ENCODE results near the gene ADCK2.
"Not testable (repeated sequence)": the region's sequence is repeated elsewhere in the genome, so short reads cannot be mapped to it uniquely, and the experiment has no call there.

ADCK2 gene

GRCh38 chr7:140696680-140697446, 24.1 kb downstream of the ADCK2 start, which contains the start of gene NDUFB2:
NDUFB2 (plus strand) TSS chr7:140696708; CDS start chr7:140696745, 37 bp downstream.
- peak; percentile 97 for DNase-seq

GRCh38 chr7:140697447-140698143, 24.9 kb downstream of the ADCK2 start:
- DNase-seq = no peak

GRCh38 chr7:140698477-140698876, 25.7 kb downstream of the ADCK2 start:
- no peak for DNase-seq

- DNase-seq = no peak
Measured at GRCh38 chr7:140702774-140703173, 30.0 kb downstream of the ADCK2 start.

- no peak for DNase-seq
Measured at GRCh38 chr7:140704205-140704604, 31.5 kb downstream of the ADCK2 start.

- no peak for DNase-seq
Measured at GRCh38 chr7:140707132-140707531, 34.4 kb downstream of the ADCK2 start.

- DNase-seq = not testable (repeated sequence)
Measured at GRCh38 chr7:140708764-140709163, 36.0 kb downstream of the ADCK2 start.

- DNase-seq = not testable (repeated sequence)
Measured at GRCh38 chr7:140712392-140712791, 39.6 kb downstream of the ADCK2 start.

GRCh38 chr7:140714331-140715040, 41.7 kb downstream of the ADCK2 start:
- DNase-seq = no peak

GRCh38 chr7:140719721-140720120, 47.0 kb downstream of the ADCK2 start:
- DNase-seq = no peak

GRCh38 chr7:140722254-140722653, 49.5 kb downstream of the ADCK2 start:
- DNase-seq = no peak

GRCh38 chr7:140723006-140723405, 50.3 kb downstream of the ADCK2 start:
- DNase-seq = no peak

- DNase-seq = no peak
Measured at GRCh38 chr7:140723574-140723973, 50.8 kb downstream of the ADCK2 start.

- no peak for DNase-seq
Measured at GRCh38 chr7:140724706-140725105, 52.0 kb downstream of the ADCK2 start.

- no peak for DNase-seq
Measured at GRCh38 chr7:140726281-140726680, 53.5 kb downstream of the ADCK2 start.

- DNase-seq = no peak
Measured at GRCh38 chr7:140732416-140732815, 59.7 kb downstream of the ADCK2 start.

- no peak for DNase-seq
Measured at GRCh38 chr7:140734096-140734495, 61.4 kb downstream of the ADCK2 start.

- no peak for DNase-seq
Measured at GRCh38 chr7:140734729-140735128, 62.0 kb downstream of the ADCK2 start.

- DNase-seq = no peak
Measured at GRCh38 chr7:140738280-140738679, 65.5 kb downstream of the ADCK2 start.

- DNase-seq = not testable (repeated sequence)
Measured at GRCh38 chr7:140743255-140743654, 70.5 kb downstream of the ADCK2 start.

GRCh38 chr7:140744005-140744404, 71.3 kb downstream of the ADCK2 start:
- no peak for DNase-seq

Measured in left hindlimb (tissue), 1 donor.